Nephron (organoid): ENCODE measurements around the gene GAB3.
A peak's percentile ranks its signal among the peaks of the same experiment; 100 is the strongest.

ENCODE experiments used
- H3K27ac Mint-ChIP-seq, 3 experiments: 2 replicates each; pipeline ENCODE4 v1.8.0; 2020; ENCODE audit warnings: mixed read lengths in 3 of 3, mild to moderate bottlenecking in 2 of 3, moderate library complexity in 1 of 3
- H3K27me3 Mint-ChIP-seq: 2 replicates; pipeline ENCODE4 v1.8.0; 2021; ENCODE audit warnings: low read depth, mild to moderate bottlenecking, moderate library complexity, mixed read lengths
- H3K36me3 Mint-ChIP-seq: 2 replicates; pipeline ENCODE4 v1.8.0; 2020; ENCODE audit warnings: low read depth, mixed read lengths
- H3K4me1 Mint-ChIP-seq: 2 replicates; pipeline ENCODE4 v1.8.0; 2020; ENCODE audit warnings: mixed read lengths
- H3K4me3 Mint-ChIP-seq, 3 experiments: 2 replicates each; pipeline ENCODE4 v1.8.0; 2020; ENCODE audit warnings: mild to moderate bottlenecking in 3 of 3, mixed read lengths in 3 of 3, moderate library complexity in 2 of 3
- H3K9me3 Mint-ChIP-seq: 2 replicates; pipeline ENCODE4 v1.8.0; 2020; ENCODE audit warnings: mixed read lengths
- TF ChIP-seq, protein P1 (sequence below), 3 experiments: fragments of 200-600 bp; sonication (generic); IDR thresholded peaks; one replicate each; pipeline ENCODE4 v1.5.0; 2021; ENCODE audit warnings: antibody characterized with exemption in 3 of 3; ENCODE audit not compliant: unreplicated experiment in 3 of 3

GAB3 gene

DNA sequence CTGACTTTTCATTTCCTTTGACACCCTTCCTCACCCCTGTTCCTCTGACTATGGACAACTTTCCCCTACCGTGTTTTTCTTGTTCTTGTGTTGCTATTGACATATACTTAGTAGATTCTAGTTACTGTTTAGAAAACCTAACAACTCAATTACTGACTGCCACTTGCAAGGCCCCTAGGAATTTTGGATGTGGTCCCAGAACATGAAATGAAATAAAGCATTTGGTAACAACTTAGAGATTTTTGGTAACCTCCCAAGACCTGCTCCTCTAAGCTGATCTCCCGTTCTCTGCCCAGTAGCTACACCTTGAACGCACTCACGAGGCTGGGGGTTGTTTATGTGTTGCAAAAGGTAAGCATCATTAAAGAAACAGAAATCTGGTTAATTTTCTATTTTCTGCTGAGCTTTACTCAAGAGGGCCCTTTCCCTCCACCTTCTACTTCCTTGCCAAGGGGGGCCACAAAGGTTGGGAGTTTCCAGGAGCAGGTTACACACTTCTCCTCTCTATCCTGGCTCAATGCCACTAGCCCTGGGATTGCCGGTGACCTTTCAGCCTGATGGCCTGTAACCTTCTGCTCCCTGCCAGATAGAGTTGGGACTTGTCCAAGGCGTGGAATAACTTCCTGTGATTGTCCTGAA, 20.5 kb downstream of the GAB3 start:
- TF ChIP-seq, protein P1, sequence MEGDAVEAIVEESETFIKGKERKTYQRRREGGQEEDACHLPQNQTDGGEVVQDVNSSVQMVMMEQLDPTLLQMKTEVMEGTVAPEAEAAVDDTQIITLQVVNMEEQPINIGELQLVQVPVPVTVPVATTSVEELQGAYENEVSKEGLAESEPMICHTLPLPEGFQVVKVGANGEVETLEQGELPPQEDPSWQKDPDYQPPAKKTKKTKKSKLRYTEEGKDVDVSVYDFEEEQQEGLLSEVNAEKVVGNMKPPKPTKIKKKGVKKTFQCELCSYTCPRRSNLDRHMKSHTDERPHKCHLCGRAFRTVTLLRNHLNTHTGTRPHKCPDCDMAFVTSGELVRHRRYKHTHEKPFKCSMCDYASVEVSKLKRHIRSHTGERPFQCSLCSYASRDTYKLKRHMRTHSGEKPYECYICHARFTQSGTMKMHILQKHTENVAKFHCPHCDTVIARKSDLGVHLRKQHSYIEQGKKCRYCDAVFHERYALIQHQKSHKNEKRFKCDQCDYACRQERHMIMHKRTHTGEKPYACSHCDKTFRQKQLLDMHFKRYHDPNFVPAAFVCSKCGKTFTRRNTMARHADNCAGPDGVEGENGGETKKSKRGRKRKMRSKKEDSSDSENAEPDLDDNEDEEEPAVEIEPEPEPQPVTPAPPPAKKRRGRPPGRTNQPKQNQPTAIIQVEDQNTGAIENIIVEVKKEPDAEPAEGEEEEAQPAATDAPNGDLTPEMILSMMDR (IDR thresholded peaks at IDR 0.05; ENCODE audit: unreplicated experiment in 3 of 3): no peak
- Mint-ChIP-seq H3K36me3 (no peaks in the 10 kb centered on the region), H3K4me1 (peaks cover 38% of the 10 kb centered on the region), H3K4me3 (no peak overlapping the region), H3K9me3 (peaks cover 7% of the 10 kb centered on the region), H3K27me3 (no peaks in the 10 kb centered on the region), H3K27ac (peak overlapping the region; percentile 88 to 94 (median 90))

DNA sequence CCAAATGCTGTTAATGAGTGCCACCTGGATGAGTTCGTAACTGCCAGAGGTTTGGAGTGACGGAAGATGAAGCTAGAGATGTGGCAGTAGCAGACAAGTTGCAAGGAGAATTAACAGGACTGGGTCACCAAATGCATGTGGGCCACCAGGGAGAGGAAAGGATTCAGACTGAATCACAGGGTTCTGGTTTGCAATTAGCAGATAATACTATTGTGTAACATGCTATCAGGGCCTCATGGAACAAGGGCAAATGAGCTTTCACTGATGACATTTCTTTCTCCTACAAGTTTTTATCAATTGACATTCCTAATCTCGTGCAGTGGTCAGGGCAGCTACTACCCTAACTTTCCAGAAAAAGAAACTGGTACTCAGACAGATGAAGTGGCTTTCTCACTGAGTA, 21.4 kb downstream of the GAB3 start:
- Mint-ChIP-seq H3K9me3 (peaks cover 7% of the 10 kb centered on the region), H3K4me1 (peaks cover 35% of the 10 kb centered on the region), H3K27ac (peak overlapping the region in 2 of 3 experiments; percentile 88 to 94), H3K36me3 (no peaks in the 10 kb centered on the region), H3K4me3 (no peak overlapping the region), H3K27me3 (no peaks in the 10 kb centered on the region)
- TF ChIP-seq, protein P1 (IDR thresholded peaks at IDR 0.05; ENCODE audit: unreplicated experiment in 3 of 3): no peak

DNA sequence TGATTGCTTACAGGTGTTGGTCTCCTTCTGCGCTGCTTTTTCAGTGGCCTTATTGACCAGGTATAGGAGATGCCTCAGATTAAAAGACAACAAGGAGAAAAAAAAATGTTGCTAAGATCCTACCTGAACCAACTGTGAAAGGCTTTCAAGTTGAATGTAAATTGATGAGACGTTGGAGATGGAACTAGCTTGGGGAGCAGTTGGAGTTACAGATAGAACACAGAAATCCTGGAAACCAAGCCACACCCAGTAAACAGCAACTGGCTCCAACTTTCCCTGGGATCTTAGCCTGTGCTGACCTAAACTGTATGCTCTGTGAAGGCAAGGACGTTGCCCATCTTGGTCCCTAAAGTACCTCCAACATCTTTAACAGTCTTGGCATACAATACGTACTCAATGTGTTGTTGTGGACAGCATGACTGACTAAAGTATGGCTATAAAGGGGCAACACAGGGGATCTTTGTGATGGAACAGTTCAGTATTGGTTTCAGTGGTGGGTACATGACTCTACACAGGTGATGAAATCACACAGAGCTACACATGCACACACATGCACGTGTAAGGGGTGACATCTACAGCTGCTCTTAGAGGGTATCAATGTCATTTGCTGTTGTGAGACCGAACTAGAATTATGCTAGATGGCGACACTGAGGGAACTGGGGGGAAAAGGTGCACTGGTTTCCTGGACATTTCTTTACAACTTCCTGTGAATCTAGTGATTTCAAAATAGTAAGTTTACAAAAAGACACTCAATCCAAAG, 22.3 kb downstream of the GAB3 start:
- Mint-ChIP-seq H3K4me3 (no peak overlapping the region), H3K4me1 (peaks cover 30% of the 10 kb centered on the region), H3K9me3 (peaks cover 7% of the 10 kb centered on the region), H3K27me3 (no peaks in the 10 kb centered on the region), H3K27ac (peak overlapping the region in 2 of 3 experiments; percentile 62 to 94), H3K36me3 (no peaks in the 10 kb centered on the region)
- TF ChIP-seq, protein P1 (IDR thresholded peaks at IDR 0.05; ENCODE audit: unreplicated experiment in 3 of 3): no peak

DNA sequence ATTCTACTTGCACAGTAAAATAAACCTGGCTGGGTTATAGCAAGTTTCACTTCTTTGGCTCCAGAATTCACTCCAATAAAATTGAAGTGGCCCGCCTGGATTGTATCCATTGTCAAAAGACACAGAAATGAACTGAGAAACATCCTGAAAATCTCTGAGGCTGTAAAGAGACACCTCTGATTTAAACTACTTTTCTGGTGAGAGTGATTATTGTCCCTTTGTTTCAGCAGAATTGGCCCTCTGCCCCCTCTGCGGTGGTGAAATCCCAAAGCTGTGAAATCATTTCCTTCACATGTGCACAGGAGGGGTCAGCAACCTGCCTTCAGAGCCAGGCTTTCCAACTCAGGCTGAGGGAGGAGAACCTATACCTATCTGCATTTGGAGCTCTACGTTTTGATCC, 23.0 kb downstream of the GAB3 start:
- peaks cover 26% of the 10 kb centered on the region for H3K4me1 Mint-ChIP-seq
- H3K9me3 Mint-ChIP-seq: peaks cover 11% of the 10 kb centered on the region
- H3K27ac Mint-ChIP-seq: peak overlapping the region in 2 of 3 experiments; percentile 62 to 94
- H3K4me3 Mint-ChIP-seq: no peak overlapping the region
- no peaks in the 10 kb centered on the region for H3K27me3 Mint-ChIP-seq
- TF ChIP-seq, protein P1 (IDR thresholded peaks at IDR 0.05; ENCODE audit: unreplicated experiment in 3 of 3): no peak
- H3K36me3 Mint-ChIP-seq: no peaks in the 10 kb centered on the region

DNA sequence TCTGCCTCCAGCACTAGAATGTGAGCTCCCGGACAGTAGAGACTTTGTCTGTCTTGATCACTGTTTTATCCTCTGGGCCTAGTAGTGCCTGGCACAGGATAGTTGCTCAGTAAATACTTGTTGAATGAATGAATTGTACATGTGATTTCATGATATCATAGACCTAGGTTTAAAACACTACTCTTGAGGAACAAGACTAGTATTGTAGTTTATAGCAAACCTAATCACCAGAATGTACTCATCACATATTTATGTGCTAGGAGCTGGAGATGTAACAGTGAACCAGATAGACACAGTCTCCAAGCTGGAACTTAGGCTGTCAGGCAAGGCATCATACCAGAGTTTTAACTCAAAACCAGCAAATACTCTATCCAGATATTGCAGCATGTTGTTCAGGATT, 23.5 kb downstream of the GAB3 start:
- no peak overlapping the region for H3K4me3 Mint-ChIP-seq
- no peaks in the 10 kb centered on the region for H3K36me3 Mint-ChIP-seq
- peak overlapping the region in 2 of 3 experiments; percentile 62 to 94 for H3K27ac Mint-ChIP-seq
- H3K9me3 Mint-ChIP-seq: peaks cover 11% of the 10 kb centered on the region
- TF ChIP-seq, protein P1 (IDR thresholded peaks at IDR 0.05; ENCODE audit: unreplicated experiment in 3 of 3): no peak
- peaks cover 21% of the 10 kb centered on the region for H3K4me1 Mint-ChIP-seq
- H3K27me3 Mint-ChIP-seq: no peaks in the 10 kb centered on the region
